NCI-H82 treated with DMSO at 0.1 percent for 48 hours (cell line): ENCODE data around the gene COL13A1.

Source experiments
- DNase-seq: peaks from one replicate; lab custom pipeline; 2025; ENCODE audit not compliant: unreplicated experiment; lab: John Stamatoyannopoulos, UW

Gene COL13A1

GRCh38 chr10:69865450-69865849, 63.7 kb downstream of the COL13A1 start:
- no peak for DNase-seq

GRCh38 chr10:69866246-69866687, 64.6 kb downstream of the COL13A1 start:
- no peak for DNase-seq

- no peak for DNase-seq
These were observed 65.2 kb downstream of the COL13A1 start for GRCh38 chr10:69866688-69867461.

- DNase-seq, result no peak
These were observed 66.2 kb downstream of the COL13A1 start for GRCh38 chr10:69867699-69868558.

- DNase-seq, result no peak
These were observed 67.1 kb downstream of the COL13A1 start for GRCh38 chr10:69868821-69869220.

- DNase-seq, result no peak
These were observed 67.7 kb downstream of the COL13A1 start for GRCh38 chr10:69869291-69869961.

- DNase-seq, result no peak
These were observed 68.9 kb downstream of the COL13A1 start for GRCh38 chr10:69870591-69870990.

GRCh38 chr10:69871074-69871473, 69.4 kb downstream of the COL13A1 start:
- DNase-seq, result no peak

GRCh38 chr10:69872323-69872722, 70.6 kb downstream of the COL13A1 start:
- no peak for DNase-seq

GRCh38 chr10:69873135-69873639, 71.5 kb downstream of the COL13A1 start:
- no peak for DNase-seq

- no peak for DNase-seq
These were observed 72.7 kb downstream of the COL13A1 start for GRCh38 chr10:69874449-69874848.

- no peak for DNase-seq
These were observed 74.2 kb downstream of the COL13A1 start for GRCh38 chr10:69875856-69876255.

GRCh38 chr10:69876286-69876685, 74.6 kb downstream of the COL13A1 start:
- no peak for DNase-seq

- no peak for DNase-seq
These were observed 75.2 kb downstream of the COL13A1 start for GRCh38 chr10:69876931-69877330.

- DNase-seq, result no peak
These were observed 76.3 kb downstream of the COL13A1 start for GRCh38 chr10:69878038-69878437.

- no peak for DNase-seq
These were observed 77.2 kb downstream of the COL13A1 start for GRCh38 chr10:69878951-69879350.

GRCh38 chr10:69879634-69880257, 78.0 kb downstream of the COL13A1 start:
- no peak for DNase-seq

- DNase-seq, result no peak
These were observed 78.8 kb downstream of the COL13A1 start for GRCh38 chr10:69880301-69881081.

GRCh38 chr10:69881202-69881601, 79.5 kb downstream of the COL13A1 start:
- DNase-seq, result no peak
